Measurements from ENCODE around the gene CDIP1. TPM values are rescaled to one million over a fixed set of nuclear protein-coding genes. Genes with fewer than 3 reads are reported as not detected.
A peak's percentile ranks its signal among the peaks of the same experiment; 100 is the strongest.

Gene CDIP1
- total RNA-seq, 3 donors from 2014 or later = 9.1 to 9.9 (median 9.5) TPM

DNA sequence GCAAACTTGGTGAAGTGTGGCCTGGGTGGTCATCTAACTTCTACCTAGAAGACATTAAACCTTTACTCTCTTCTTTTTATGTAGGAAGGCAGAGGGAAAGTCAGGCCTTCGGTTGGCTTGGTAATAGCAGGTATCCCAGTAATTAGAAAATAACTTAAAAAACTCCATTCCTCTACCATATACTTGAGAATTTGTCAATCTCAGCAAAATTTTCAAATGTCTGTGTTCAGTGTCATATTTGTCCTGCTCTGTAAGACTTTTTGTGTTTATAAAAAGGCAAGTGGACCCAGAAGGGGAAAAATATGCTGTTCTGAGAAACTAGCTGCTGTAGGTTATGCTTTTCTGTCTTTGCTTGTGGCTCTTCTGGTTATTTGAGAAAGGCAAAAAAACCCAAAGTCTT lies 56.6 kb downstream of the CDIP1 start:
- Histone ChIP-seq H3K4me3 (no peak overlapping the region), H3K27me3 (no peaks in the 10 kb centered on the region), H3K36me3 (no peaks in the 10 kb centered on the region), H3K9me3 (no peaks in the 10 kb centered on the region), H3K27ac (no peak overlapping the region), H3K4me1 (no peaks in the 10 kb centered on the region)
- TF ChIP-seq POLR2AphosphoS5 (IDR thresholded peaks at IDR 0.05) = no peak
- no peak for TF ChIP-seq CTCF (IDR thresholded peaks at IDR 0.05)
- TF ChIP-seq POLR2A (IDR thresholded peaks at IDR 0.05) = no peak
- no peak for DNase-seq (ENCODE audit: low spot score in 2 of 2)
- intact Hi-C loops (cut with DNase I; ENCODE audit: low total_unique reads) = no loop called here

- no peak for TF ChIP-seq POLR2A (IDR thresholded peaks at IDR 0.05)
- TF ChIP-seq CTCF (IDR thresholded peaks at IDR 0.05) = no peak
- no peak for TF ChIP-seq POLR2AphosphoS5 (IDR thresholded peaks at IDR 0.05)
- H3K4me1 ChIP-seq = no peaks in the 10 kb centered on the region
- H3K27me3 ChIP-seq = no peaks in the 10 kb centered on the region
- no peaks in the 10 kb centered on the region for H3K9me3 ChIP-seq
- no peak overlapping the region for H3K4me3 ChIP-seq
- no peaks in the 10 kb centered on the region for H3K36me3 ChIP-seq
- H3K27ac ChIP-seq = no peak overlapping the region
- intact Hi-C loops (cut with DNase I; ENCODE audit: low total_unique reads) = no loop called here
- DNase-seq (ENCODE audit: low spot score in 2 of 2) = no peak
Observed at GRCh38 chr16:4481526-4481925, 57.0 kb downstream of the CDIP1 start.

DNA sequence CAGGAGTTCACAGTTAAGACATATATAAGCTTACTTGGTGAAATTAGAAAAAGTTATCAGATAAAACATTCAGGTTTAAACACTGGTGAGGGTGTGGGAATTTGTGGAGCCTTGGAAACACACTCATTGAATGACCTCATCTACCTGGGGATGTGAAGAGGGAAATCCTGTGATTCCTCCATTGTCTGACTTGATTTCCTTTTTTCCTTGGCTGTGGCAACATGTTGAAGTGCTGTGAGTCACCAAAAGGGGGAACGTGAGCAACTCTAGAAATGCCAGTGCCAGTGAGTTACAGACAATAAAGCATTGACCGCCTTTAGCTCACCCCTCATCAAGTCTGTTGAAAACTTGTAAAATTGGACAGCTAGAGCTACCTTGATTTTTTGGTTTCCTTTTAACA lies 60.6 kb downstream of the CDIP1 start:
- Histone ChIP-seq H3K4me1 (no peaks in the 10 kb centered on the region), H3K27ac (peak overlapping the region; percentile 21 to 23), H3K27me3 (no peaks in the 10 kb centered on the region), H3K36me3 (no peaks in the 10 kb centered on the region), H3K4me3 (peak overlapping the region in 1 of 3 donors; percentile 16), H3K9me3 (no peaks in the 10 kb centered on the region)
- DNase-seq (ENCODE audit: low spot score in 2 of 2) = no peak
- no peak for TF ChIP-seq POLR2AphosphoS5 (IDR thresholded peaks at IDR 0.05)
- TF ChIP-seq POLR2A (IDR thresholded peaks at IDR 0.05) = no peak
- no peak for TF ChIP-seq CTCF (IDR thresholded peaks at IDR 0.05)
- intact Hi-C loops (cut with DNase I; ENCODE audit: low total_unique reads) = no loop called here

- H3K27ac ChIP-seq = peak within 1 kb of the TSS; percentile 88 to 93
- H3K4me3 ChIP-seq = peak within 1 kb of the TSS; percentile 80 to 100 (median 94)
- no peaks in the 10 kb centered on the region for H3K27me3 ChIP-seq
- H3K36me3 ChIP-seq = no peaks in the 10 kb centered on the region
- no peaks in the 10 kb centered on the region for H3K4me1 ChIP-seq
- peak in 1 of 3 donors; percentile 9 for TF ChIP-seq CTCF (IDR thresholded peaks at IDR 0.05)
- no peak for TF ChIP-seq POLR2A (IDR thresholded peaks at IDR 0.05)
- peak; percentile 45 to 72 (median 68) for TF ChIP-seq POLR2AphosphoS5 (IDR thresholded peaks at IDR 0.05)
- no peaks in the 10 kb centered on the region for H3K9me3 ChIP-seq
- intact Hi-C loops (cut with DNase I; ENCODE audit: low total_unique reads) = no loop called here
- DNase-seq (ENCODE audit: low spot score in 2 of 2) = peak; percentile 87 to 93
Observed at GRCh38 chr16:4475880-4476788, 62.4 kb downstream of the CDIP1 start, which contains the start of gene HMOX2. Gene HMOX2 (plus strand): TSS chr16:4476398. CDS start chr16:4505525, 29,127 bp downstream.

Data from breast epithelium (tissue), 4 donors.